ENCODE measurements around the gene PTPRF.
"Not testable (repeated sequence)": the region's sequence is repeated elsewhere in the genome, so short reads cannot be mapped to it uniquely, and the experiment has no call there.

PTPRF gene

DNA sequence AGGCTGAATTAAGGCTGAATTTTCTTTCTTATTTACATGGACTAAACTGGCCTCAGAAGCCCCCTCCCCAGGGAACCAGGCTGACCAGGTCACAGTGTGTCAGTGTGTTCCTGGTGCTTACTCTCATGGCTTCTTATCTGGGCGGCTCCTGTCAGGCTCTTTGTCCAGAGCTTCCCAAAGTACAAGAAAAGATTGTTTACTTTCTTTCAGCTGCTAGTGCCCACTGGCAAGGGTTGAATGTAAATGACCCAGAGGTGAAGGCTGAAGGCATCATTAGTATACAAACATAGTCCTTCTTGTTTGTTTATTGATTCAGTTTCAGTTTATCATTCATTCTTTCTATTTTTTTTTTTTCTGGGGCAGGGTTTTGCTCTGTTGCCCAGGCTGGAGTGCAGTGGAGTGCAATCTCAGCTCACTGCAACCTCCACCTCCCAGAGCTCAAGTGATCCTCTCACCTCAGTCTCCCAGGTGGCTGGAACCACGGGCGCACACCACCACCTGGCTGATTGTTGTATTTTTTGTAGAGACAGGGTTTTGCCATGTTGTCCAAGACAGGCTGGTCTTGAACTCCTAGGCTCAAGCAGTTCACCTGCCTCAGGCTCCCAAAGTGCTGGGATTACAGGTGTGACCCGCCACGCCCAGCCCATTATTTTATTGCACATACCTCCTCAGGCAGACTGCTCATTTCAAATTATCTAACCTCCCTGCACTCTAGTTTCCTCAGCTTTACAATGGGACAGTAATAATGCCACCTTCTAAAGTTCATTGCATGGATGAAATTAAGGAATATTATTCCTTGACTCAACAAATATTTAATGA, 109.5 kb downstream of the PTPRF start:
- no peak for DNase-seq

DNA sequence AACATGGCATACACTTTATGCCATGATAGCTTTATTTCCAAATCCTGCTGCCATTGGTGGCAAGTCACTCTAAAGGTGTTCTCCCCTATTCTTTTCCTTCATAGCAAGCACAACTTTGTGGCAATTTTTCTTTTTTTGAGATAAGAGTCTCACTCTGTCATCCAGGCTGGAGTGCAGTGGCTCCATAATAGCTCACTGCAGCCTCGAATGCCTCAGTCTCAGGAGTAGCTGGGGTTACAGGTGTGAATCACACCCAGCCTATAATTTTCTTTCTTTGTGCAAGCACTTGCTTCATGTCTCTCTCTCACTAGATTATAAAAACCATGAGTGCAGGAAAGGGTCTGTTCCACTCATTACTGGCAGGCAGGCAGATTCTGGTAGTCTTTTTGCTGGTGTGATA, 113.9 kb downstream of the PTPRF start:
- DNase-seq: no peak

DNA sequence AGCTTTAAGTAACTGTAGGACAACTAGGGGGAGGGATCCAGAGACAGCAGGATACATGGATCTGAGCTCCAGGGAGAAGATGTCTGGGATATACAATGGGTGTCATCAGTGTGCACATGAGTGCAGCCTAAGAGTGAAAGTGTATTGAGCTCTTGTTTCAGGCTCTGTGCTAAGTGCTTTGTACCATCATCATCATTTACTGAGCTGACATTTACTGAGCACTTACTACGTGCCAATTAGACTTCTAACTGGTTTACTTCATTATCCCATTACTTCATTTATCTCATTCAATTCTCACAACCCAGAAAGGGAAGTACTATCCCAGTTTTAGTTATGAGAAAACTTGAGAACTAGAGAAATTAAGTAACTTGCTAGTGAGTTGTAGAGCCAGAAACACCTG, 114.8 kb downstream of the PTPRF start:
- DNase-seq: no peak

- not testable (repeated sequence) for DNase-seq
These were observed 116.6 kb downstream of the PTPRF start for GRCh38 chr1:43647331-43647730.

- DNase-seq: no peak
These were observed 117.7 kb downstream of the PTPRF start for GRCh38 chr1:43648221-43648847.

GRCh38 chr1:43648876-43649477, 118.3 kb downstream of the PTPRF start:
- DNase-seq: no peak

DNA sequence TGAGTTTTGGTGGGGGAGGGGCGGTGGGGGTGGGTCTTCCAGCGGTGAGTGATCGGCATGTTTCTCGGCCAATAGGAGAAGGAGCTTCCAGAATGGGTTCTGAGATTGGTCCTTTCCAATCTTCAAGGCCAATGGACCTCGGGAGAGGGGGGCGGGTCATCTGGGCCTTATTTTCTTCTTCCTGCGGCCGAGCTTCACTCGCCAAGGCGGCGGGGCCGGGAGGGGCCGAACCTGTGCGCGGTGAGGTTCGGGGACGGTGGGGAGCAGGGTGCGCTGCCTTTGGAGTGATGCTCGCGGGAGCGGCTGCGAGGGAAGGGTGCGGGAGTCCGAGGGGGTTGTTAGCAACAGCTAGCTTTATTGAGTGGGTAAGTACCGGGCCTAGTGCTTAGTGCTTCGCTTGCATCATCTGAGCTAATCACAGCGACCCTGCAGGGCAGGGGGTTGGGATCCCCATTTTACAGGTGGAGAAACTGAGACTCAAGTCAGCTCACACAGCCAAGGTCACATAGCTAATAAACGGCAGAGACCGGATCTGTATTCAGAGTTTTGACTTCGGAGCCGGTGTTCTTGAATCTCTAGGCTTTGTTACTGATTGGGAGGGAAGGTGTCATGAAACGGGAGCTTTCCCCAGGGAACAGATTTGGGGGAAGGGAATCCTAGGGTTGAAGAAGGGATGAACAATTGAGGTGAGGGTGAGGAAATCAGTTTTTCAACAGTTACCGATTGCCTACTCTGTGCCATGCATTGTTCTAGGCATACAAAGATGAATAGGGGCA, 119.8 kb downstream of the PTPRF start:
- DNase-seq: peak; percentile 93

- no peak for DNase-seq
These were observed 120.5 kb downstream of the PTPRF start for GRCh38 chr1:43651188-43651587.

DNA sequence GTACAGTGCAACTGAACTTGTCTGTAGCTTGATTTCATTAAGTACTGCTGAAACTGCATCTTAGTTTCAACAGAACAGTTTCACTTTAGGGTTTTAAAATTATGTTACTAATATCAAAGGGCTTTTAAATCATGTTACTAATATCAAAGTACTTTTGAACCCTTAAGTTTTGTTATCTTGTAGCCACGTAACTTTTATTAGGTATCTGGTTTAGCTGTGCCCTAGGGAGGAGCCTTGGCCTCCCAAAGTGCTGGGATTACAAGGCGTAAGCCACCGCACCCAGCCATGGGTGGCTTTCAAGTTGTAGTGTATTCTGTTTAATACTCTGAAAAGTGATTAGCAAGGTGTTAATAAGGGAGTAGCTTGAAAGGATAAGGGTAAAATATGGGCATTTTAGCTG, 121.2 kb downstream of the PTPRF start:
- no peak for DNase-seq

DNA sequence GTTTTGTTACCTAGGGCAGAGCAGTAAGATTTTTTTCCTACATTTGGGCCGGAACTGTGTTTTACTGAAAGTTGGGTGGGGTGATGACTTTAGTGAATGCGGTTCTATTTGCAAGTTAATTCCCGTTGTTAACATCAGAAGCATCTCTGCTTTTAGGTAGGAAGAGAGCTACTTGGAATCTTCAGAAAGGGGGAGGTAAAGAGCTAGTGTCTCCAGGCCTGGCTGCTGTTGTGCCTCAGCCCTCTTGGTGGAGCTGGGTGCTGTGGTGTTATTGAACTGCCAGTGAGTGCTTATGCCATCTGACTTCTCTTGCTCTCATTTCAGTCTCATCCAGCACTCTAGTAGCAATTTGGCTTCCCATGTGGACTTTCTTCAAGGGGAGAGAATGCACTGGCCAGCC, 122.7 kb downstream of the PTPRF start:
- DNase-seq: no peak

DNA sequence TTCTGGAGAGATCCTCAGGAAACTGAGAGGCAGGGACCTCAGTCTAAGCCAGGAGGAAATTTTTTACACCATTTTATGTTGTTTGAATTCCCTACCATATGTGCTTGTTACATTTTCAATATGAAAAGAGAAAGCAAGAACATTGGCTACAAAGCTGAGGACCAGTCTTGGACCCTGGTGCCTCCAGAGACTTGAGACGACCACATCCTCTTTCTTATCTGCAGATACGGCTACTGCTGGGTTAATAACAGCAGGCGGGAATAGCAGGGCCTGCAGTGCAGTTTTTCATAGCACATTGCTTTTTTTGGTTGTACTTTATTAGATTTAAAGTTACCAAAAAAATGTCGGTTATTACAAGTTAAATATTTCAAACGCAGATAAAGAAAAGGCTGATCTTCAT, 123.2 kb downstream of the PTPRF start:
- DNase-seq: no peak

DNA sequence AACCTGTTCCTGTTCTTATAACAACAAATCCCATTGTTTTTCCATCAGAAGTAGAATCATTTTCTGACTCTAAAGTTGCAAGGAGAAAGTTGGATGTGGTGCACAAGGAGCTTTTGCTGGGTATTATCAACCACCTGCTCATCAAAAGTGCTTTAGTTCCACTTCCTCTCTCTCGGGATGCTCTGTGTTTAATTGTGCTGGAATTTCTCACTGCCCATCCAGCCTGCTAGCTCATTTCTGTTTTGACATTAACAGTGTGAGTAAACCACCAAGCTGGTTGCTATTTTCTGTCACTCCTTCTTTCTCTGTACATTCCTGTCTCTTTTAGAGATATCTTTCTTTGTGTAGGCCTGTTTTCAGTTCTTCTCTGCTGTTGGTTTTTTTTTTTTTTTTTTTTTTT, 125.3 kb downstream of the PTPRF start:
- no peak for DNase-seq

GRCh38 chr1:43659212-43660166, 128.8 kb downstream of the PTPRF start:
- DNase-seq: no peak

- DNase-seq: no peak
These were observed 129.7 kb downstream of the PTPRF start for GRCh38 chr1:43660355-43660754.

DNA sequence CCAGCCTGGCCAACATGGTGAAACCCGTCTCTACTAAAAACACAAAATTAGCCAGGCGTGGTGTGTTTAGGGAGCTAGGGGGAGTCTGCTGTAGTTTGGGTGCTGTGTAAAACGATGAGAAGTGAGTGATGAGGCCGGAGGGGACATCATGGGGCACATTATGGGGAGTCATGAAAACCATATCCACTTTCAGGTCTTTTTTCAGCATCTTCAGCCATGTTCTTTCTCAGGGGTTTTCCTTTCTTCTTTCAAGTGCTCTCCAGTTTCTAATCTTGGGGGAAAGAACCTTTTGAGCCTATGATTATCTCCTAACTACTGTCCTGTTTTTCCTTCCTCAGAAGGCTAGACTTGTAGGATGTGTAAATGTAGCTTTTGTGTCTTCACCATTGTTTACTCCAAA, 133.7 kb downstream of the PTPRF start:
- DNase-seq: no peak

GRCh38 chr1:43666608-43667007, 135.9 kb downstream of the PTPRF start:
- DNase-seq: no peak

DNA sequence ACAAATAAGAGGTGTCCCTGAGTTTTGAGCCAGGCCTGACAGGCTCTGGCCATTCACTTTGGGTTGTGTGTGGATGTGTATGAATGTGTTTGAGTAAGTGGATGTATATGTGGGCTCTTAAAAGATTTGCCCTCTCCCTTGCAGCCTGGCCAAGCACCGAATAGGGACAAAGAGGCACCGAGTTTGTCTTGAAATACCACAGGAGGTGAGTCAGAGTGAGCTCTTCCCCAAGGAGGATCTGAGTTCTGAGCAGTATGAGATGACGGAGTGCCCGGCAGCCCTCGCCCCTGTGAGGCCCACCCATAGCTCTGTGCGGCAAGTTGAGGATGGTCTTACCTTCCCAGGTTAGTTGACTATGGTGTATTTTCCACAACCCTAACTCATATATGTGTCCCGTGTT, 138.3 kb downstream of the PTPRF start:
- DNase-seq: no peak

- DNase-seq: no peak
These were observed 139.2 kb downstream of the PTPRF start for GRCh38 chr1:43669878-43670277.

DNA sequence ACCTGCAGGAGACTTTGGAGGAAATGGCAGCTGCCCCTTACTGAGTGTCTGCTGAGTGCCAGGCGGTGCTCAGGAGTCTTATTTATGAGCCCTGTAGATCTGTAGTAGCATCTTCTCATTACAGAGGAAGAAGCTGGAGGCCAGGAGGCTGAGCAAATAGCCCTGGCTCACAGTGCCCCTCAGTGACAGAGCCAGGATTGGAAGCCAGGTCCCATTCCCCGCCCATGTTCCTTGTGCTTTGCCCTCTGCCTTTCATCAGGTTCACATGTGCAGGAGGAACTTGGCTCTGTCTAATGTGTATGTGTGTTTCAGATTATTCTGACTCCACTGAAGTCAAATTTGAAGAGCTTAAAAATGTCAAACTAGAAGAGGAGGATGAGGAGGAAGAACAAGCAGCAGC, 140.5 kb downstream of the PTPRF start:
- DNase-seq: no peak

DNA sequence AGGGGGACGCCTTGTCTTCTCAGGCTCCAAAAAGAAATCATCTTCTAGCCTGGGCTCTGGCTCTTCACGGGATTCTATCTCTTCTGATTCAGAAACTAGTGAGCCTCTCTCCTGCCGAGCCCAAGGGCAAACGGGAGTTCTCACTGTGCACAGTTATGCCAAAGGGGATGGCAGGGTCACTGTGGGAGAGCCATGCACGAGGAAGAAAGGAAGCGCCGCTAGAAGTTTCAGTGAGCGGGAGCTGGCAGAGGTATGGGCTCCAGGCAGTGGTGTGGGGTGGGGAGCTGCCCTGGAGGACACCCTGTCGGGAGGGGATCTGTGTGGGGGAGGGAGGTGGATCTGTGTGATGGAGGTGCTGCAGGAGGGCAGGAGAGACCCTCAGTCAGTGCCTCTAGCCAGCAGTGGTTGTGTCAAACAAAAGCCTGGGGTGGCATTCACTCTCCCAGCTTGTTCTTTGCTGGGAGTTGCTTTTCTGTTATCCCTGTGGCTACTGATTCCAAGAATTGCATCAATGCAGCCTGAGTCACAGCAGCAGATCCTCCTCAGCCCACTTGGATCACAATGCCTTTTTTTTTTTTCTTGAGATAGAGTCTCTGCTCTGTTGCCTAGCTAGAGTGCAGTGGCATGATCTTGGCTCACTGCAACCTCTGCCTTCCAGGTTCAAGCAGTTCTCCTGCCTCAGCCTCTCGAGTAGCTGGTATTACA, 141.1 kb downstream of the PTPRF start:
- DNase-seq: no peak

DNA sequence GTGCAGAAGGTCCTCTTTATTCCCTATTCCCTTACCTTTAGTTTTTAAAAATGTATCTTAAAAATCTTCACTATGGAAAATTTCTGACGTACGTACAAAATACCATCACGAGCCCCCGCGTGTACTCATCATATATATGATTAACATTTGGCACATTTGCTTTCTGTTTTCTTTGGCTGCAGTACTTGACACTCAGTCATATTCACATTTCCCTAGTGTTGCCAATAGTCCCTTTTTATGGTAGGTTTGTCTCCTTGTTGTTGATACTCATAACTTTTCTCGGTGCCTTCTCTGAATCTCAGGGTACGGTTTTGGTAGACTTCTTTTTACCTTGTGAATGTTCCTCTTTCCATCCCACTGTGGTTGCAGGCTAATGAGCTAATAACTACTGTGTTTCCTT, 142.6 kb downstream of the PTPRF start:
- no peak for DNase-seq
